Measurements from ENCODE around the gene ASB10. TPM values are rescaled to one million over a fixed set of nuclear protein-coding genes. Genes with fewer than 3 reads are reported as not detected.
A peak's percentile ranks its signal among the peaks of the same experiment; 100 is the strongest.

ASB10 gene
- polyA plus RNA-seq, 1 of the 3 experiments (the other 2 are of a cell fraction) = not detected

GRCh38 chr7:151167197-151167961 is 19.7 kb downstream of the ASB10 start, which contains the start of gene GBX1:
GBX1 (minus strand) TSS chr7:151167694; CDS start chr7:151167548, 146 bp downstream.
- 1% methylated on average over 28 of the region's 101 CpGs for WGBS (ENCODE audit: low lambda C conversion rate)
- H3K27ac ChIP-seq (ENCODE audit: low read depth in 2 of 2, low read length in 1 of 2) = no peak within 1 kb of the TSS
- peaks cover 87% of the 10 kb centered on the region for H3K27me3 ChIP-seq (ENCODE audit: insufficient read depth)
- H3K9ac ChIP-seq = no peak within 1 kb of the TSS
- POLR2A ChIA-PET = no interaction called here
- TF ChIP-seq EZH2phosphoT487 (IDR thresholded peaks at IDR 0.05; ENCODE audit: borderline replicate concordance, low read depth) = peak; percentile 96; the same call in 1 of the 2 replicates
- TF ChIP-seq CTCF (IDR thresholded peaks at IDR 0.05) = peak; percentile 3; the same call in 1 of the 2 replicates
- TF ChIP-seq RAD21 (IDR thresholded peaks at IDR 0.05; ENCODE audit: low read length) = no peak
- peak; percentile 37 for TF ChIP-seq PBX3 (IDR thresholded peaks at IDR 0.05)
- no peak for TF ChIP-seq NRF1 (IDR thresholded peaks at IDR 0.05; ENCODE audit: low read depth, low read length)
- H3K9me2 ChIP-seq = no peaks in the 10 kb centered on the region
- no peaks in the 10 kb centered on the region for H4K20me1 ChIP-seq (ENCODE audit: insufficient read depth)
- H3K9me3 ChIP-seq = no peaks in the 10 kb centered on the region
- CTCF ChIA-PET = interaction anchor here (0.6 to 15.5 kb wide), 37 partner anchors 11 to 391 kb away, joined by 3 to 243 read pairs (median 4); partner anchors contain the start of genes ABCF2, ATG9B, CHPF2 and TMUB1
- peak within 1 kb of the TSS; percentile 41 to 46; a peak in 3 of 4 replicates for H3K4me3 ChIP-seq (ENCODE audit: low read depth in 2 of 2, low read length in 1 of 2)
- H3K79me2 ChIP-seq (ENCODE audit: insufficient read depth) = no peaks in the 10 kb centered on the region
- H3K4me2 ChIP-seq = peak within 1 kb of the TSS; percentile 78
- peak; percentile 85 for DNase-seq
- peaks cover 0 to 9% of the 10 kb centered on the region in 2 experiments; a peak in 1 of 4 replicates for H3K4me1 ChIP-seq (ENCODE audit: control insufficient read depth in 1 of 2, insufficient read depth in 2 of 2, low read depth in 1 of 2, low read length in 1 of 2)
- peak within 1 kb of the TSS; percentile 51; the same call in 1 of the 2 replicates for H2AFZ ChIP-seq (ENCODE audit: low read depth)
- H3F3A ChIP-seq (replicated peaks; ENCODE audit: insufficient read depth) = no peaks in the 10 kb centered on the region
- no peaks in the 10 kb centered on the region for H3K36me3 ChIP-seq (replicated peaks in 1 of 2; ENCODE audit: control insufficient read depth in 1 of 2, insufficient read depth in 2 of 2, low read length in 1 of 2)

GRCh38 chr7:151166629-151167196 is 20.3 kb downstream of the ASB10 start:
- no peaks in the 10 kb centered on the region for H3F3A ChIP-seq (replicated peaks; ENCODE audit: insufficient read depth)
- H3K9me3 ChIP-seq = no peaks in the 10 kb centered on the region
- no peaks in the 10 kb centered on the region for H3K9me2 ChIP-seq
- no peaks in the 10 kb centered on the region for H4K20me1 ChIP-seq (ENCODE audit: insufficient read depth)
- peaks cover 88% of the 10 kb centered on the region for H3K27me3 ChIP-seq (ENCODE audit: insufficient read depth)
- no peak overlapping the region for H3K9ac ChIP-seq
- no peaks in the 10 kb centered on the region for H3K36me3 ChIP-seq (replicated peaks in 1 of 2; ENCODE audit: control insufficient read depth in 1 of 2, insufficient read depth in 2 of 2, low read length in 1 of 2)
- H3K4me3 ChIP-seq (ENCODE audit: low read depth in 2 of 2, low read length in 1 of 2) = peak overlapping the region; percentile 35 to 41; a peak in 3 of 4 replicates
- 41% methylated on average over 17 of the region's 31 CpGs for WGBS (ENCODE audit: low lambda C conversion rate)
- H3K27ac ChIP-seq (ENCODE audit: low read depth in 2 of 2, low read length in 1 of 2) = no peak overlapping the region
- 0 out of 2 replicates have a peak overlapping the region, but pooled peaks have one; percentile 33 for H2AFZ ChIP-seq (ENCODE audit: low read depth)
- H3K4me2 ChIP-seq = peak overlapping the region; percentile 78
- no peak for DNase-seq
- peaks cover 0 to 9% of the 10 kb centered on the region in 2 experiments; a peak in 1 of 4 replicates for H3K4me1 ChIP-seq (ENCODE audit: control insufficient read depth in 1 of 2, insufficient read depth in 2 of 2, low read depth in 1 of 2, low read length in 1 of 2)
- ChIA-PET POLR2A (interaction anchor here (0.7 kb wide), 1 partner anchor 35 kb away, joined by 3 read pairs; no protein-coding TSS in a partner anchor), CTCF (interaction anchor here (0.6 to 15.5 kb wide), 19 partner anchors 10 to 353 kb away, joined by 3 to 243 read pairs (median 7); partner anchors contain the start of gene ABCF2)
- H3K79me2 ChIP-seq (ENCODE audit: insufficient read depth) = no peaks in the 10 kb centered on the region
- no peak for TF ChIP-seq NFIC (IDR thresholded peaks at IDR 0.05; ENCODE audit: borderline replicate concordance)
- no peak for TF ChIP-seq POLR2AphosphoS5 (IDR thresholded peaks at IDR 0.05; ENCODE audit: low read depth, low read length)
- no peak for TF ChIP-seq SMC3 (IDR thresholded peaks at IDR 0.05; ENCODE audit: low read depth, low read length)
- no peak for TF ChIP-seq MXI1 (IDR thresholded peaks at IDR 0.05; ENCODE audit: low read depth, low read length)
- no peak for TF ChIP-seq RAD21 (IDR thresholded peaks at IDR 0.05; ENCODE audit: low read length)
- no peak for TF ChIP-seq FOXM1 (IDR thresholded peaks at IDR 0.05; ENCODE audit: low read depth)
- TF ChIP-seq RXRA (IDR thresholded peaks at IDR 0.05; ENCODE audit: borderline replicate concordance, low read depth) = no peak
- TF ChIP-seq MAX (IDR thresholded peaks at IDR 0.05; ENCODE audit: low read depth) = no peak
- no peak for TF ChIP-seq ELF1 (IDR thresholded peaks at IDR 0.05)
- no peak for TF ChIP-seq REST (IDR thresholded peaks at IDR 0.05; ENCODE audit: low read depth, low read length)
- TF ChIP-seq JUND (IDR thresholded peaks at IDR 0.05) = no peak
- TF ChIP-seq FOXJ3 (CRISPR knock-in tag; IDR thresholded peaks at IDR 0.05) = no peak
